ENCODE measurements around the gene NKIRAS2. TPM values are rescaled to one million over a fixed set of nuclear protein-coding genes. Genes with fewer than 3 reads are reported as not detected.

The NKIRAS2 gene
- total RNA-seq, 1 donor from 2014 or later = 48.1 TPM

GRCh38 chr17:42041619-42042018, 21.7 kb downstream of the NKIRAS2 start:
- Mint-ChIP-seq H3K27me3 (ENCODE audit: low read depth) (no peaks in the 10 kb centered on the region), H3K27ac (no peak overlapping the region), H3K36me3 (no peaks in the 10 kb centered on the region), H3K9me3 (no peaks in the 10 kb centered on the region), H3K4me3 (no peak overlapping the region), H3K4me1 (peaks cover 8% of the 10 kb centered on the region)
- no peak for TF ChIP-seq CTCF (IDR thresholded peaks at IDR 0.05; ENCODE audit: unreplicated experiment)
- DNase-seq (ENCODE audit: low spot score in 2 of 2, unreplicated experiment in 2 of 2) = no peak

GRCh38 chr17:42042598-42043319, 22.9 kb downstream of the NKIRAS2 start:
- Mint-ChIP-seq H3K27ac (no peak overlapping the region), H3K4me3 (no peak overlapping the region), H3K27me3 (ENCODE audit: low read depth) (no peaks in the 10 kb centered on the region), H3K4me1 (no peaks in the 10 kb centered on the region), H3K9me3 (no peaks in the 10 kb centered on the region), H3K36me3 (no peaks in the 10 kb centered on the region)
- TF ChIP-seq CTCF (IDR thresholded peaks at IDR 0.05; ENCODE audit: unreplicated experiment) = no peak
- DNase-seq (ENCODE audit: low spot score in 2 of 2, unreplicated experiment in 2 of 2) = no peak

GRCh38 chr17:42045719-42046118, 25.8 kb downstream of the NKIRAS2 start:
- H3K4me1 Mint-ChIP-seq = peaks cover 6% of the 10 kb centered on the region
- H3K27ac Mint-ChIP-seq = no peak overlapping the region
- no peak for TF ChIP-seq CTCF (IDR thresholded peaks at IDR 0.05; ENCODE audit: unreplicated experiment)
- no peaks in the 10 kb centered on the region for H3K9me3 Mint-ChIP-seq
- no peak overlapping the region for H3K4me3 Mint-ChIP-seq
- no peak for DNase-seq (ENCODE audit: low spot score in 2 of 2, unreplicated experiment in 2 of 2)
- H3K36me3 Mint-ChIP-seq = no peaks in the 10 kb centered on the region
- H3K27me3 Mint-ChIP-seq (ENCODE audit: low read depth) = no peaks in the 10 kb centered on the region

GRCh38 chr17:42047343-42047742, 27.5 kb downstream of the NKIRAS2 start:
- H3K4me3 Mint-ChIP-seq = no peak overlapping the region
- peaks cover 12% of the 10 kb centered on the region for H3K4me1 Mint-ChIP-seq
- DNase-seq (ENCODE audit: low spot score in 2 of 2, unreplicated experiment in 2 of 2) = no peak
- H3K27ac Mint-ChIP-seq = no peak overlapping the region
- no peaks in the 10 kb centered on the region for H3K36me3 Mint-ChIP-seq
- TF ChIP-seq CTCF (IDR thresholded peaks at IDR 0.05; ENCODE audit: unreplicated experiment) = no peak
- no peaks in the 10 kb centered on the region for H3K9me3 Mint-ChIP-seq
- H3K27me3 Mint-ChIP-seq (ENCODE audit: low read depth) = peaks cover 7% of the 10 kb centered on the region

- Mint-ChIP-seq H3K4me3 (peak overlapping the region; percentile 83), H3K27me3 (ENCODE audit: low read depth) (peaks cover 25% of the 10 kb centered on the region), H3K9me3 (no peaks in the 10 kb centered on the region), H3K4me1 (peaks cover 24% of the 10 kb centered on the region), H3K36me3 (no peaks in the 10 kb centered on the region), H3K27ac (no peak overlapping the region)
- no peak for DNase-seq (ENCODE audit: low spot score in 2 of 2, unreplicated experiment in 2 of 2)
- no peak for TF ChIP-seq CTCF (IDR thresholded peaks at IDR 0.05; ENCODE audit: unreplicated experiment)
Observed at GRCh38 chr17:42049834-42050392, 30.0 kb downstream of the NKIRAS2 start.
